ENCODE data around the gene CYFIP2.

CYFIP2 gene

DNA sequence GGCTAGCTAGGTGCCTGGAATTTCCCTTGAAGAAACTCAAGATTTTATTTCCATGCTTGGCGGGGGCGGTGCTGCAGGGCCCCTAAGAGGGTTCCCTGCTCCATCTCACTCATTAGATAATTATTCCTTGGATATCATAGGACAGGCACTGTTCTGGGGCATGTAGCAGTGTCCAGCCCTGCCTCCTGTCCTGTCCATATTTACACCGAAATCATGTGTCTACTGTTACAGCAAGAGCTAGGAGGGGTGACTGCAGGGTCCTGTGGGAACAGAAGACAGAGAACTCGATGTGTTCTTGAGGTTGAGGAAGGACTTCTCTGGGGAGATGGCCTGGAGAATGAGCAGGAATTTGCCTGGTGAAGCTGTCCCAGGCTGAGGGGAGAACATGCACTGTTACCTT lies 96.6 kb downstream of the CYFIP2 start (continued):
- TF ChIP-seq, protein P1, sequence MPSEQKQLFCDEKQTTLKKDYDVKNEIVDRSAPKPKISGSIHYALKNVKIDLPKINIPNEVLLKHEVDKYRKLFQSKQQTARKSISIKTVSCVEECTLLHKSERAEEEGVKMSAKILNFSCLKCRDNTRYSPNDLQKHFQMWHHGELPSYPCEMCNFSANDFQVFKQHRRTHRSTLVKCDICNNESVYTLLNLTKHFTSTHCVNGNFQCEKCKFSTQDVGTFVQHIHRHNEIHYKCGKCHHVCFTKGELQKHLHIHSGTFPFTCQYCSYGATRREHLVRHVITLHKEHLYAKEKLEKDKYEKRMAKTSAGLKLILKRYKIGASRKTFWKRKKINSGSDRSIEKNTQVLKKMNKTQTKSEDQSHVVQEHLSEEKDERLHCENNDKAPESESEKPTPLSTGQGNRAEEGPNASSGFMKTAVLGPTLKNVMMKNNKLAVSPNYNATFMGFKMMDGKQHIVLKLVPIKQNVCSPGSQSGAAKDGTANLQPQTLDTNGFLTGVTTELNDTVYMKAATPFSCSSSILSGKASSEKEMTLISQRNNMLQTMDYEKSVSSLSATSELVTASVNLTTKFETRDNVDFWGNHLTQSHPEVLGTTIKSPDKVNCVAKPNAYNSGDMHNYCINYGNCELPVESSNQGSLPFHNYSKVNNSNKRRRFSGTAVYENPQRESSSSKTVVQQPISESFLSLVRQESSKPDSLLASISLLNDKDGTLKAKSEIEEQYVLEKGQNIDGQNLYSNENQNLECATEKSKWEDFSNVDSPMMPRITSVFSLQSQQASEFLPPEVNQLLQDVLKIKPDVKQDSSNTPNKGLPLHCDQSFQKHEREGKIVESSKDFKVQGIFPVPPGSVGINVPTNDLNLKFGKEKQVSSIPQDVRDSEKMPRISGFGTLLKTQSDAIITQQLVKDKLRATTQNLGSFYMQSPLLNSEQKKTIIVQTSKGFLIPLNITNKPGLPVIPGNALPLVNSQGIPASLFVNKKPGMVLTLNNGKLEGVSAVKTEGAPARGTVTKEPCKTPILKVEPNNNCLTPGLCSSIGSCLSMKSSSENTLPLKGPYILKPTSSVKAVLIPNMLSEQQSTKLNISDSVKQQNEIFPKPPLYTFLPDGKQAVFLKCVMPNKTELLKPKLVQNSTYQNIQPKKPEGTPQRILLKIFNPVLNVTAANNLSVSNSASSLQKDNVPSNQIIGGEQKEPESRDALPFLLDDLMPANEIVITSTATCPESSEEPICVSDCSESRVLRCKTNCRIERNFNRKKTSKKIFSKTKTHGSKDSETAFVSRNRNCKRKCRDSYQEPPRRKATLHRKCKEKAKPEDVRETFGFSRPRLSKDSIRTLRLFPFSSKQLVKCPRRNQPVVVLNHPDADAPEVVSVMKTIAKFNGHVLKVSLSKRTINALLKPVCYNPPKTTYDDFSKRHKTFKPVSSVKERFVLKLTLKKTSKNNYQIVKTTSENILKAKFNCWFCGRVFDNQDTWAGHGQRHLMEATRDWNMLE (tag by site-specific recombination; conservative IDR thresholded peaks at IDR 0.05; ENCODE audit: low read depth): no peak
- no peak for TF ChIP-seq YY1 (tag by site-specific recombination; IDR thresholded peaks at IDR 0.05)
- no peak for TF ChIP-seq ZNF585B (tag by site-specific recombination; IDR thresholded peaks at IDR 0.05)
- TF ChIP-seq, protein P2, sequence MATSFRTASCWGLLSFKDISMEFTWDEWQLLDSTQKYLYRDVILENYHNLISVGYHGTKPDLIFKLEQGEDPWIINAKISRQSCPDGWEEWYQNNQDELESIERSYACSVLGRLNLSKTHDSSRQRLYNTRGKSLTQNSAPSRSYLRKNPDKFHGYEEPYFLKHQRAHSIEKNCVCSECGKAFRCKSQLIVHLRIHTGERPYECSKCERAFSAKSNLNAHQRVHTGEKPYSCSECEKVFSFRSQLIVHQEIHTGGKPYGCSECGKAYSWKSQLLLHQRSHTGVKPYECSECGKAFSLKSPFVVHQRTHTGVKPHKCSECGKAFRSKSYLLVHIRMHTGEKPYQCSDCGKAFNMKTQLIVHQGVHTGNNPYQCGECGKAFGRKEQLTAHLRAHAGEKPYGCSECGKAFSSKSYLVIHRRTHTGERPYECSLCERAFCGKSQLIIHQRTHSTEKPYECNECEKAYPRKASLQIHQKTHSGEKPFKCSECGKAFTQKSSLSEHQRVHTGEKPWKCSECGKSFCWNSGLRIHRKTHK (tag by site-specific recombination; IDR thresholded peaks at IDR 0.05): no peak
- TF ChIP-seq ZFHX2 (tag by site-specific recombination; conservative IDR thresholded peaks at IDR 0.05): no peak
- TF ChIP-seq ZNF133 (tag by site-specific recombination; IDR thresholded peaks at IDR 0.05): no peak
- no peak for TF ChIP-seq ZBTB8A (tag by site-specific recombination; IDR thresholded peaks at IDR 0.05)

DNA sequence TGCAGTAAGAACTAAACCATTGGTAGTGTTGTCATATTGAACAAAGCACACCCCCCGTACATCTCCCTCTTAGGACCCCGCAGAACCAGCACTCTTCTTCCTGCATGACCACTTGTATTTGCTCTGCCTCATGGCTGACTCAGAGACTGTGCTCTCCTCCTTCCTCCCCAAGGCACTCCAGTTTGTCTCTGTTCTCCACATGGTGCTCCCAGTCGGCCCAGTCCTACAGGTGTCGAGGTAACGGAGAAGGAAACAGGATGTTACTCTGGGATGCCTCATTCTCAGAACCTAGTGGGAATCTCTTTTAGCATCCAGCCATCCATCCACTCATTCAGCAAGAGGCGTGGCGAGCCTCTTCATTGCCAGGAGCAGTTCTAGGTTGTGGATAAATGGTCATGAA lies 97.1 kb downstream of the CYFIP2 start:
- ChIA-PET POLR2A (no interaction called here), CTCF (interaction anchor here (0.6 to 1.1 kb wide), 2 partner anchors 10 to 108 kb away, joined by 3 read pairs; no protein-coding TSS in a partner anchor)
- Histone ChIP-seq H3K4me1 (ENCODE audit: control insufficient read depth, insufficient read depth, low read length) (no peaks in the 10 kb centered on the region), H3K27ac (ENCODE audit: extremely low read depth, low read depth, low read length) (no peak overlapping the region), H3K9me3 (ENCODE audit: control insufficient read depth, insufficient read depth, low read depth, low read length) (no peaks in the 10 kb centered on the region), H3K36me3 (ENCODE audit: control insufficient read depth in 2 of 2, insufficient read depth in 1 of 2, low read length in 2 of 2) (peaks cover 26 to 89% of the 10 kb centered on the region in 2 experiments), H3K4me3 (ENCODE audit: low read depth, low read length) (no peak overlapping the region)
- TF ChIP-seq ZNF350 (tag by site-specific recombination; IDR thresholded peaks at IDR 0.05): no peak
- TF ChIP-seq, protein P3, sequence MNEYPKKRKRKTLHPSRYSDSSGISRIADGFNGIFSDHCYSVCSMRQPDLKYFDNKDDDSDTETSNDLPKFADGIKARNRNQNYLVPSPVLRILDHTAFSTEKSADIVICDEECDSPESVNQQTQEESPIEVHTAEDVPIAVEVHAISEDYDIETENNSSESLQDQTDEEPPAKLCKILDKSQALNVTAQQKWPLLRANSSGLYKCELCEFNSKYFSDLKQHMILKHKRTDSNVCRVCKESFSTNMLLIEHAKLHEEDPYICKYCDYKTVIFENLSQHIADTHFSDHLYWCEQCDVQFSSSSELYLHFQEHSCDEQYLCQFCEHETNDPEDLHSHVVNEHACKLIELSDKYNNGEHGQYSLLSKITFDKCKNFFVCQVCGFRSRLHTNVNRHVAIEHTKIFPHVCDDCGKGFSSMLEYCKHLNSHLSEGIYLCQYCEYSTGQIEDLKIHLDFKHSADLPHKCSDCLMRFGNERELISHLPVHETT (tag by site-specific recombination; IDR thresholded peaks at IDR 0.05): no peak
- no peak for TF ChIP-seq ZFP37 (tag by site-specific recombination; IDR thresholded peaks at IDR 0.05)
- no peak for TF ChIP-seq TCF7L2 (IDR thresholded peaks at IDR 0.05; ENCODE audit: borderline replicate concordance, low read depth, low read length)
- TF ChIP-seq PRDM1 (tag by site-specific recombination; IDR thresholded peaks at IDR 0.05): no peak
- no peak for TF ChIP-seq SCRT1 (tag by site-specific recombination; IDR thresholded peaks at IDR 0.05; ENCODE audit: borderline replicate concordance)
- TF ChIP-seq ZNF416 (tag by site-specific recombination; IDR thresholded peaks at IDR 0.05): no peak
- TF ChIP-seq, protein P4, sequence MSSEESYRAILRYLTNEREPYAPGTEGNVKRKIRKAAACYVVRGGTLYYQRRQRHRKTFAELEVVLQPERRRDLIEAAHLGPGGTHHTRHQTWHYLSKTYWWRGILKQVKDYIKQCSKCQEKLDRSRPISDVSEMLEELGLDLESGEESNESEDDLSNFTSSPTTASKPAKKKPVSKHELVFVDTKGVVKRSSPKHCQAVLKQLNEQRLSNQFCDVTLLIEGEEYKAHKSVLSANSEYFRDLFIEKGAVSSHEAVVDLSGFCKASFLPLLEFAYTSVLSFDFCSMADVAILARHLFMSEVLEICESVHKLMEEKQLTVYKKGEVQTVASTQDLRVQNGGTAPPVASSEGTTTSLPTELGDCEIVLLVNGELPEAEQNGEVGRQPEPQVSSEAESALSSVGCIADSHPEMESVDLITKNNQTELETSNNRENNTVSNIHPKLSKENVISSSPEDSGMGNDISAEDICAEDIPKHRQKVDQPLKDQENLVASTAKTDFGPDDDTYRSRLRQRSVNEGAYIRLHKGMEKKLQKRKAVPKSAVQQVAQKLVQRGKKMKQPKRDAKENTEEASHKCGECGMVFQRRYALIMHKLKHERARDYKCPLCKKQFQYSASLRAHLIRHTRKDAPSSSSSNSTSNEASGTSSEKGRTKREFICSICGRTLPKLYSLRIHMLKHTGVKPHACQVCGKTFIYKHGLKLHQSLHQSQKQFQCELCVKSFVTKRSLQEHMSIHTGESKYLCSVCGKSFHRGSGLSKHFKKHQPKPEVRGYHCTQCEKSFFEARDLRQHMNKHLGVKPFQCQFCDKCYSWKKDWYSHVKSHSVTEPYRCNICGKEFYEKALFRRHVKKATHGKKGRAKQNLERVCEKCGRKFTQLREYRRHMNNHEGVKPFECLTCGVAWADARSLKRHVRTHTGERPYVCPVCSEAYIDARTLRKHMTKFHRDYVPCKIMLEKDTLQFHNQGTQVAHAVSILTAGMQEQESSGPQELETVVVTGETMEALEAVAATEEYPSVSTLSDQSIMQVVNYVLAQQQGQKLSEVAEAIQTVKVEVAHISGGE (tag by site-specific recombination; conservative IDR thresholded peaks at IDR 0.05; ENCODE audit: low read depth): no peak
- TF ChIP-seq ZNF37A (tag by site-specific recombination; IDR thresholded peaks at IDR 0.05): no peak
- TF ChIP-seq SALL2 (tag by site-specific recombination; IDR thresholded peaks at IDR 0.05; ENCODE audit: borderline replicate concordance): no peak
- TF ChIP-seq ZNF24 (tag by site-specific recombination; IDR thresholded peaks at IDR 0.05): no peak
- no peak for TF ChIP-seq ZNF626 (tag by site-specific recombination; IDR thresholded peaks at IDR 0.05)
- TF ChIP-seq ZNF2 (tag by site-specific recombination; IDR thresholded peaks at IDR 0.05): no peak
- TF ChIP-seq ZNF530 (tag by site-specific recombination; IDR thresholded peaks at IDR 0.05; ENCODE audit: low read depth): no peak
- TF ChIP-seq ZNF843 (tag by site-specific recombination; IDR thresholded peaks at IDR 0.05): no peak
- TF ChIP-seq REPIN1 (tag by site-specific recombination; IDR thresholded peaks at IDR 0.05; ENCODE audit: low read depth): no peak
